Stimulated activated CD8-positive, alpha-beta memory T cell treated with anti-CD3 and anti-CD28 coated beads, Interleukin-4, amount 100 ng/mL, for 24 hours (primary cell): Measurements from ENCODE around the gene DISC1.
"Not testable (repeated sequence)": the region's sequence is repeated elsewhere in the genome, so short reads cannot be mapped to it uniquely, and the experiment has no call there.

ENCODE experiments used
- DNase-seq: peaks from one replicate; pipeline ENCODE4 v3.0.0-alpha.2; 2020; ENCODE audit warnings: low read depth

Gene DISC1

DNA sequence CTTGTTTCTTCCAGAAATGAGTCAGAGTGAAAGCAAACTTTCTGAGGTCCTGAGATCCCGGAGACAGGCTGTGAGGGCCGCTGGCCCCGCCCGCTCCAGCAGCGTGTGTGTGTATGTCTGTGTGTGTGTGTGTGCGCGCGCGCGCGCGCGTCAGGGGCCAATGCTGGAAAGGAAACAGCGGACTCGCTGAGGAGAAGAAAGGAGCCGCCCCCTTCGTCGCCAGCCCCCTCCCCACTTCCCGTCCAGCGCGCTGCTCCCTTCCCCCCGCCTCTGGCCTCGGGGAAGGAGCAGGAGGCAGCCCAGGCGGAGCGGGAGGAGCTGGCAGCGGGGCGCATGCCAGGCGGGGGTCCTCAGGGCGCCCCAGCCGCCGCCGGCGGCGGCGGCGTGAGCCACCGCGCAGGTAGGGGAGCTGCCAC is at the start of gene DISC1:
TSS of gene DISC1 (plus strand) at position 256 of the 416 bp plus-strand sequence. CDS start at position 334, 78 bp downstream.
- DNase-seq = peak; percentile 40

DNA sequence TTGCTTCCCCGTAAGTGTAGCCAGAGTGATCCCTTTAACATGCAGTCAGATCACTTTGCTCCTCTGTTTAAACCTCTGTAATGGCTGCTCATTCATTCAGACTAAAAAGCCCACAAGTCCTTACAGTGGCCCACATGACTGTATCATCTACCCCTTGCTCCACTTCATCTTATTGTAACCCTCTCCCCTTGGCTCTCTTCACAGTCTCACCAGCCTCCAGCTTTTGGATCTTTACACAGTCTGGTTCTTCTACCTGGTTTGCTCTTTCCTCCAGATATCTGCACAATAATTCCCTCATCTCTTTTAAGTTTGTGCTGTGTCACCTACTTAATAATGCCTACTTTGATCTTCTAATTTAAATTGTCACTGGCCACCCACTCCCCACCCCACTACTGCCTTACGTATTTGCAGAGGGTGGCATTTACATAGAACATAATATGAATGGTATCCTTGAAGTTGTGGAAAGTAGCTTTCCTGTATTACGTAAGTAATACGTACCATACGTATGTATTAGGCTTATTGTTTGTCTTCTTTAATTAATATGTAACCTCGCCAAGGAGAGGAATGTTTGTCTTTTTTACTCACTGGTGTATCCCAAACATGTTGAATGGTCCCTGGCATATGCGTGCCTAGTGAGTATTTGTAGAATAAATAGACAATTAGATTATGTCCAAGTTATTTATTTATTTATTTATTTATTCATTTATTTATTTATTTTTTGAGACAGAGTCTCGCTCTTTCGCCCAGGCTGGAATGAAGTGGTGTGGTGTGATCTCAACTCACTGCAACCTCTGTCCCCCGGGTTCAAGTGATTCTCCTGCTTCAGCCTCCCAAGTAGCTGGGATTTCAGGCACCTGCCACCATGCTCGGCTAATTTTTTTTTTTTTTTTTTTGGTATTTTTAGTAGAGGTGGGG is 49.5 kb upstream of the DISC1 start:
- no peak for DNase-seq

DNA sequence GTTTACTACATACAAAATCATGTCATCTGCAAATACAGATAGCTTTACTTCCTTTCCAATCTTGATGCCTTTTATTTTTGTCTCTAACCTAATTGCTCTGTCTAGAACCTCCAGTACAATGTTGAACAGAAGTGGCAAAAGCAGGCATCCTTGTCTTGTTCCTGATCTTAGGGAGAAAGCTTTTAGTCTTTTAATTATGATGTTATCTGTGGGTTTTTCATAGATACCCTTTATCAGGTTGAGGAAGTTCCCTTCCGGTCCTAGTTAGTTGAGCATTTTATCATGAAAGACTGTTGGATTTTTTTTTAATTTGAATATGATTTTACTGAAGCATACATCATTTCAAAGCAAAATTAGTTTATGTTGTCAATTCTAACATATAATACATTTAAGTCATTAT is 45.7 kb upstream of the DISC1 start:
- no peak for DNase-seq

- no peak for DNase-seq
Measured at GRCh38 chr1:231581859-231582258, 44.7 kb upstream of the DISC1 start.

DNA sequence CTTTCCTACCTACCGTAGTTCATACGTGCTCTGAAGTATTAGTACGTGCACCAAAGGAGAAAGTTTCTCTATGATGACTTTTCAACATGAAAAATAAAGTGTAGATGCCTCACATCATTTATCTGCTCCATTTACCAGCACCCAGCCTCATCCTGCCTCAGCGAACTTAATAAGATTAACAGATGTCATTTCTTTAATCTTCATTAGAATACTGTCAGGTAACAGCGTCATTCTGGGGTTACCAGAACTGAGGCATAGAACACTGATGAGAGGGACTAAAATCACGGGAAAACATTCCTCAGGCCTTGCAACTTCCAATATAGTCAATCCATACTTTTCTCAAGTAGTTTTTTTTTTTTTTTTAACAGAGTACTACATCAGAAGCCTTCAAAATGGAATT is 43.2 kb upstream of the DISC1 start:
- no peak for DNase-seq

- no peak for DNase-seq
Measured at GRCh38 chr1:231584117-231584516, 42.5 kb upstream of the DISC1 start.

GRCh38 chr1:231584921-231585320 is 41.7 kb upstream of the DISC1 start:
- DNase-seq = no peak

DNA sequence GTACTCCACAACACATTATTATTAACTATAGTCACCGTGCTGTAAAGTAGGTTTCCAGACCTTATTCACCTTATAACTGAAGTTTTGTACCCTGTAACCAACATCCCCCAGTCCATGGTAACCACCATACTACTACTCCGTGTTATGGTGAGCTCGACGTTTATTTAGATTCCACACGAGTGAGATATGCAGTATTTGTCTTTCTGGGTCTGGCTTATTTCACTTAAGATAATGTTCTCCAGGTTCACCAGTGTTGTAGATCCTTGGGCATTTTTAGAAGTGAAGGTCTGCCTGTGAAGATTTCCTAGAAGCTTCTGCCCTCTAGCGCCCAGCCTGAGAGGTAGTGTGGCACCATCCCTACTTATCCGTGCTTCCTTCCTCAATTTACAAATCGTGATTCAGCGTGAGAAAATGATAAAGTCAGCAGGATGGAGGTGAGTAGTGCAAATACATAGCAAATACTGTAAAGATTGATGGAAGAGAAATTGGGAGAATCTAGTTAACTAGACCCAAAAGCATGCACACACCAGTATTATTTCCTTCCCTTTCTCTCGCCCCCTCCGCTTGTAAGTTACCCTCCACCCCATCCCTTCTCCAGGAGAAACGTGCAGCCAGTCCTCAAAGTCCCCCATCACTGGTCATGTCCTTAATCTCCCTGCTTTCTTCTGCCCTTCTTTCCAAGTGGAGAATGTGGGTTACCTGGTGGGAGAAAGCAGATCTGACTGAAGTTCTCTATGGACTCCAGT is 36.0 kb upstream of the DISC1 start:
- no peak for DNase-seq

DNA sequence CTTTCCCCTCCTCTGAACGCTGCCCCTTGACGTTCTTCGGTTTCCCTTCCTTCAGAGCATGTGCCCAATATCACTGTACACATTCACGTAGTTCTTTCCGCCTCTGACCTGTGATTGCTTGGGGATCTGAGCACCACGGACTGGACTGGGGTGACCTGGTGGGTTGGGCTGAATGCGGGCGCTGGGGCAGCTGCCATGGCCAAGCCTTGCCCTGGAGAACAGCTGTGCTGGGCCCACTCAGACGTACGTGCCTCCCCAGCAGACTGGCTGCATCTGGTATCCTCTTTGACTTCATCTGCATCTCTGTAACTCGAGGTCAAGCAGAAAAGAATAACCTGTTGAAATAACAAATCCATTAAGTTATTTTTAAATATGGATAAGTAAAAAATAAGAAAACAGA is 35.1 kb upstream of the DISC1 start:
- DNase-seq = no peak

GRCh38 chr1:231592809-231593208 is 33.8 kb upstream of the DISC1 start:
- no peak for DNase-seq

DNA sequence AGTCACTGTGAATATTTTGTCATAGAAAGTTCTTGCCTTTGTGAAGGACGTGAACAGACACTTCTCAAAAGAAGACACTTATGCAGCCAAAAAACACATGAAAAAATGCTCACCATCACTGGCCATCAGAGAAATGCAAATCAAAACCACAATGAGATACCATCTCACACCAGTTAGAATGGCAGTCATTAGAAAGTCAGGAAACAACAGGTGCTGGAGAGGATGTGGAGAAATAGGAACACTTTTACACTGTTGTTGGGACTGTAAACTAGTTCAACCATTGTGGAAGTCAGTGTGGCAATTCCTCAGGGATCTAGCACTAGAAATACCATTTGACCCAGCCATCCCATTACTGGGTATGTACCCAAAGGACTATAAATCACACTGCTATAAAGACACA is 33.3 kb upstream of the DISC1 start:
- DNase-seq = not testable (repeated sequence)

DNA sequence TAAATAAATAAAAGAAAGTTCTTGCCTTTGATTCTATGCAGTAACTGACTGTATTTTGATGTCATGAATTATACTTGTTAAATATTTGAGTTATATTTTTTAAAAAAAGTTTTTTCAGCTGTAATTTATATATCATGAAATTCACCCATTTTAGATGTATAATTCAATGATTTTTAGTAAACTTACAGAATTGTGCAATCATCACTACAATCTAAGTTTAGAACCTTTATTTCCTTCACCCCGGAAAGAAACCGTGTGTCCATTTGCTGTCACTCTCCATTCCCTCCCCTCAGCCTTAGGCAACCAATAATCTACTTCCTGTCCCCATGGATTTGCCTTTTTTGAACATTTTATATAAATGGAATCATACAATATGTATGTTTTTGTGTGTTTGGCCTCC is 32.5 kb upstream of the DISC1 start:
- DNase-seq = no peak

- no peak for DNase-seq
Measured at GRCh38 chr1:231594749-231595148, 31.8 kb upstream of the DISC1 start.

- no peak for DNase-seq
Measured at GRCh38 chr1:231596337-231596791, 30.2 kb upstream of the DISC1 start.

- DNase-seq = no peak
Measured at GRCh38 chr1:231597971-231598370, 28.6 kb upstream of the DISC1 start.

DNA sequence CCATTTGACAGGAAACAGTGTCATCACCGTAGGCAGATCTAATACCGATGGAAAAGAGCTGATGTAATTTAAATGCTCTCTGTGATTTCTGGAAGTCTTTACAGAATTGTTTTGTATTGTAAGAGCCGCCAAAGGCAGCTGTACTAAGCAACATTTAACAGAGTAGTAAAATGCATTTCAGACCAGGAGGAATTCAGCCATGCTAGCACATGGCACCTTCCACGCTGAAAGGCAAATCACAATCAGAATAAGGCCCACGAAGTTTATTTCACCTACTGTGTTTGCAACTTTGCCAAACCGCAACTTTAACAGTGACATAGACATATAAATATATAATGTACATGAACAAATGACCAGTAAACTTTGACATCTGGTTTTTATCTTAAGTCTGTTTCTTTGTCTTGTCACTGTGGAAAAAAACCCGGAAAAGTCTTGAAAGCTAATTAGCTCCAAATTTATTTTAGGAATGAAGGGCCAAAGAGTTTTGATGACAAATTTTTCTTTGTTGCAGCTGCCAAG is 26.1 kb upstream of the DISC1 start:
- DNase-seq = no peak

DNA sequence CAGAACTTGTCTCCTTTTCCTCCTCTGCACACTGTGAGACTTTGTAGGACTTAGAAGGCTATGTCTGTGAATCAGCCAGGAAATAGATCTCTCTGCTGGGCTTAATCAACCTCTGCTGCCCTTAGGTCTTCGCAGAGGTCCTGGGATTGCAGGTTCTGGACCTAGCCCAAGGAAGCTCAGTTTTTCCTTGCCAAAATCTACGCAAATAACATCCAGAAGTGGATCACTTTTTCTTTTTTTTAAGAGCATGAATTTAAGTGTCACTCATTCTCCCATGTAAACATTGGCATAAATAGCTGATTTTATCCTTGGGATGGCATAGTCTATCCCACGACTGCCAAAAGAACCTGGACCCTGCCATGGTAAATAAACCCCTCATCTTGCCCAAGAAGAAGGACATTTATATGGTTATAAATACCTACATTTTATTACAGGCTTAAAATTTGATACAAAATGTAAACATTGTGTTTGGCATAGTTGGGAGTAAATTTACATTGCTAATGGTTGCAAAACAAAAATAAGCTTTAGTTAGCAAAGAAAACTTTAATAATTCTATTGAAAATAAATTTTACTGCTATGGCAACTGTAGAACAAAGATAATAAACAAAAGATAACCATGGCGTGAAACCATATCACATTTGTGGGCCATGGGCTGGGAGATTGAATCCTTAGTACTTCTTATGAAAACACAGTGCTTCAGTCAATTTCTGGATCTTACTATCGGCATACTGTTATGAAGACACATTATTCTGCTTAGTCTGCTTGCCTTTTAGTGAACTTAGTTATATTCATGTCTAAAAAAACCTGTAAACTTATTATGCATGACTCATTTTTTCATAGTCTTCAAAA is 24.5 kb upstream of the DISC1 start:
- DNase-seq = no peak

DNA sequence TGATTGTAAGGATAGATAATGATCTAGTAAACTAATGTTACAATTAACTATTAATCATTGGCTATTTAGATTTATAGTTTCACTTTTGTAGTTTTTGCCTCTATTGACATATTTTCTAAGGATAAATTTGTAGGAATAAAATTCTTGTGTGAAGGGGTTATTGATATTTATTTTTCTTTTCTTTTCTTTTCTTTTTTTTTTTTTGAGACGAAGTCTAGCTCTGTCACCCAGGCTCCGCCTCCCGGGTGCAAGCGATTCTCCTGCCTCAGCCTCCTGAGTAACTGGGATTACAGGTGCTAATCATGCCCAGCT is 24.0 kb upstream of the DISC1 start:
- no peak for DNase-seq

- DNase-seq = no peak
Measured at GRCh38 chr1:231603598-231604275, 22.9 kb upstream of the DISC1 start.

- DNase-seq = no peak
Measured at GRCh38 chr1:231604276-231604621, 22.3 kb upstream of the DISC1 start.
